Measurements from ENCODE around the gene BBS12.

Gene BBS12

DNA sequence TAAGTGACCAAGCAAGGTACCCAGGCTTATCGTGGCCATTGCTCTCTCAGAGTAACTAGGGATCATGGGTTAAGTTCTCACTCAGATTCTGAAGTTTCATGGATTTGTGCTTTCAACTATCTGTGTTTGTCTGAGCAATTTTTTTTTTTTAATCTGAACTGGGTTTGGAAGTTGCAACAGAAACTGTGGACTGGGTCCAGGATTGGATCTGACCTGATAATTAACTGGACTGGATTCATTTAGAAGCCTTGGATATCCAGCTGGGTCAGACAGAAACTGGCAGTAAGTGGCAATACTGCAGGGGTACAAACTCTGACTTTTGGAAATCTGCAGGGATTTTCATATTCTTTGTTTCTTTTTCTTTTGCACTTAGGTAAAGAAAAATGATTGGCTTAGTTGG lies 55.4 kb downstream of the BBS12 start:
- DNase-seq, result no peak
- intact Hi-C loops (cut with DNase I), result no loop called here

DNA sequence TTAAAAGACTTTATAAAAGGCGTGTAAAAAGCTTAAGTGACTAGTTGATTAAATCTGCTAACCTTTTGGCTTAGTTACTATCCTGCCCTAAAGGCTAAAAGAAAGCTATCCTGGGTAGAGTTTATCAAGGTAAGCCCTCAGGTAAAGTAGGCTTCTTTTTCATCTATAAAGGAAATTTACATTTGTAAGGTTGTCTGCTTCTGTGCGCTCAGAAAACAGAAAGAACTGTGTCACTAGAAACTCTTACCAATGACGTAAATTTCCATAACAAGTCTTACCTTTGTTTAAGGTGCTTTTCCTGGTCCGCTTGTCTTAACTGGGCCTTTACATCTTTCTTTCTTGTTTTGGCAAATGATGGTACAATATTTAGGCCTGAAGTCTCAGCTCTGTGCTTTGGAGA lies 56.4 kb downstream of the BBS12 start:
- intact Hi-C loops (cut with DNase I), result no loop called here
- no peak for DNase-seq

DNA sequence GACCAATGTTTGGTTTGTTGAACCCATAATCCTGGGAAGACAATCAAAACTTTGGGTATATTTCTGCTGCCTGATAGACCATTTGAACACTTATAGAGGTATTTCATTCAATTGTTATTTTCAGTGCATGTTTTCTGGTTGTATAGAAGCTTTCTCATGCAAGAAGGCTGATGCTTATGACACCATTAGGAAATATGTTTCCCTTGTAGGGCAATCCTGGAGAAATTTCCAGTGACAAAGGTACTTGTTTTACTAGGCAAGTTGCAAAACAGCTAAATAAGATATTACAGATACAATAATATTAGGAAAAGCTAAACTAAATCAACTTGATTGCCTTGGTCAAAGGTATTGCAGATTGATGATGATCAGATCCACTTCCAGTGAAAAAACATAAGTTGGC lies 61.3 kb downstream of the BBS12 start:
- intact Hi-C loops (cut with DNase I), result no loop called here
- DNase-seq, result no peak
